Astrocyte of the spinal cord (primary cell): ENCODE results near the gene HS1BP3.

Experiments used
- DNase-seq: peaks from one replicate; pipeline ENCODE4 v3.0.0; 2011; ENCODE audit warnings: low read depth, low spot score
- H3K4me3 ChIP-seq: 2 replicates; pipeline ENCODE4 v1.5.1; 2011; ENCODE audit warnings: low read depth, mild to moderate bottlenecking, low read length, moderate library complexity
- CTCF ChIP-seq: IDR thresholded peaks from 2 replicates; pipeline ENCODE4 v1.5.1; 2012; ENCODE audit warnings: low read depth, mild to moderate bottlenecking, low read length, inconsistent platforms
- in situ Hi-C: cut with HindIII; loops from 2 replicates; pipeline ENCODE4 v1.10.0; 2017; ENCODE audit warnings: low sequenced_read_pairs

The HS1BP3 gene

GRCh38 chr2:20578895-20579825 is 71.7 kb downstream of the HS1BP3 start:
- peak; percentile 98 for DNase-seq
- no peak overlapping the region for H3K4me3 ChIP-seq
- no peak for TF ChIP-seq CTCF
- in situ Hi-C loops: no loop called here

- no peak for TF ChIP-seq CTCF
- DNase-seq: no peak
- H3K4me3 ChIP-seq: no peak overlapping the region
- in situ Hi-C loops: no loop called here
Measured at GRCh38 chr2:20578266-20578894, 72.5 kb downstream of the HS1BP3 start.

- no peak overlapping the region for H3K4me3 ChIP-seq
- TF ChIP-seq CTCF: no peak
- no peak for DNase-seq
- in situ Hi-C loops: no loop called here
Measured at GRCh38 chr2:20577495-20578235, 73.2 kb downstream of the HS1BP3 start.

GRCh38 chr2:20576598-20577115 is 74.2 kb downstream of the HS1BP3 start:
- DNase-seq: no peak
- H3K4me3 ChIP-seq: no peak overlapping the region
- no peak for TF ChIP-seq CTCF
- in situ Hi-C loops: no loop called here

- DNase-seq: no peak
Measured at GRCh38 chr2:20575935-20576597, 74.8 kb downstream of the HS1BP3 start.

More at GRCh38 chr2:20575935-20576597, 74.8 kb downstream of the HS1BP3 start:
- in situ Hi-C loops: no loop called here
- TF ChIP-seq CTCF: no peak
- H3K4me3 ChIP-seq: no peak overlapping the region
